Fibroblast of skin of right quadriceps (primary cell): ENCODE data around the gene AOPEP.

Experiments used
- DNase-seq: peaks from one replicate; pipeline ENCODE4 v3.0.0-alpha.2; 2013

AOPEP gene

DNA sequence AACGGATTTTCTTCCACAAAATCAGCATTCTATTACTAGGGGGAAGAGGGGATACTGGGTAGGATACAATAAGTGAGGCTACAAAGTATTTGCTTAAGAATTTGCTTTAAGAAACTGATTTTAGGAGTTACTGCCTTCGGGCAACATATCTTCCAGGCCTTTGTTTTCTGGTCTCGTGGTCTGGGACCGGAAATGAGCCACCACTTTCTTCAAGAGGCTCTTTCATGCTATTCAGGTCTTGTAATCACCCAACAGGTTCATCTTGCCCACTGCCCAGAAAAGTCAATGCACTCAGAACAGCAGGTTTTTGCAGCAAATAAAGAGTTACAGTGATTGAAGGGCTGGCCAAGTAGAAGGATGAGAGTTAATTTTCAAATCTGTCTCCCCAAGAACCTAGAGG, 6.6 kb upstream of the AOPEP start:
- DNase-seq, result no peak

DNA sequence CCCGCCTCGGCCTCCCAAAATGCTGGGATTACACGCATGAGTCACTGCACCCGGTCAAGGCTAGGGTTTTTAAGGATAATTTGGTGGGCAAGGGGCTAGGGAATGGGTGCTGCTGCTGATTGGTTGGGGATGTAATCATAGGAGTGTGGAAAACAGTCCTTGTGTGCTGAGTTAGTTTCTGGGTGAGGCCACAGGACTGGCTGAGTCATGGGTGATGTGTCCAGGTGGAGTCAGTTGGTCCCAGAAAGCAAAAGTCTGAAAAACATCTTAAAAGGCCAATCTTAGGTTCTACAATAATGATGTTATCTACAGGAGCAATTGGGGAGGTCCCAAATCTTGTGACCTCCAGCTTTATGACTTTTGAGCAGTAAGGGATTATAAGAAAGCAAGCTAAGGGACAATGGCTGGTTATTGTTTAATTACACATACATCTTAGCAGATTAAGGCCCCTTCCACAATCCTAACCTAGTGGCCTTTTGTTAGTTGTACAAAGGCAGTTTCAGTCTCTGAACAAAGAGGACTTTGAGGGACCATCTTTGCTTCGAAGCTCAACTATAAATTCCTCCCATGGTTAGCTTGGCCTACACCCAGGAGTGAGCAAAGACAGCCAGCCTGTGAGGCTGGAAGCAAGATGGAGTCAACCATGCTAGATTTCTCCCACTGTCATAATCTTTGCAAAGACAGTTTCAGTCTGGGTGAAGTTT, 5.5 kb upstream of the AOPEP start:
- no peak for DNase-seq

DNA sequence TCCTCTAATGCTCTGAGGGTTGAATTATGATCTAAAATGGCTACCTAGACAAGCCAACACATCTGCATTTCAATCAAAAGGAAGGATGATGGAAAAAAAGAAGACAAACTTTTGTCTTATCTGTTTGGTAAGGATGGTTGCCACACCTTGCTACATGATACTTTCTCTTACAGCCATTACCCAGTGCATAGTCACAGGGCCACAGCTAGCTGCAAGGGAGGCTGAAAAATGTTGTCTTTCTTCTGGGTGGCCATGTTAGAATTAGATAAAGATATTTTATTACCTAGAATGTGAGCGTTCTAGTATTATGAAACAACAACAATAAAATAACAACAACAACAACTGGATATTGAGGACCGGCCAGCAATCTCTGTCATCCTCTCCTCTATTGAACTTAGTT, 4.7 kb upstream of the AOPEP start:
- DNase-seq, result no peak

DNA sequence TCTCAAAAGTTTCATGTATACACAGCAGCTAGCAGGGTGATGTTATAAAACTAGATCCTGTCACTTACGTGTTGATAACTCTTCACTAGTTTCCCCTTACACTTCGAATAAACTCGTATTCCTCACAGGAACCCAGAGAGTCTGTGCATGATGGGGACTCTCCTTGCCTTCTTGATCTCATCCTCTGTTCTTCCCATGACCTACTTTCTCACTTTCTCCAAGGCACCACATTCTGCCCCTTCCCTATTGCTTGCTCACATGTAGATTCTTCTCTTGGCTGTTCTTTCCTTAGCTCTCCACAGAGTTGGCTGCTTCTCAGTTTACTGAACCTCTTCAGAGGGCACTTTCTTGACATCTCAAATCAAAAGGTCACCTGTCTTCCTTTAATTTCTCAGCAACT, 1.2 kb upstream of the AOPEP start:
- DNase-seq, result no peak

DNA sequence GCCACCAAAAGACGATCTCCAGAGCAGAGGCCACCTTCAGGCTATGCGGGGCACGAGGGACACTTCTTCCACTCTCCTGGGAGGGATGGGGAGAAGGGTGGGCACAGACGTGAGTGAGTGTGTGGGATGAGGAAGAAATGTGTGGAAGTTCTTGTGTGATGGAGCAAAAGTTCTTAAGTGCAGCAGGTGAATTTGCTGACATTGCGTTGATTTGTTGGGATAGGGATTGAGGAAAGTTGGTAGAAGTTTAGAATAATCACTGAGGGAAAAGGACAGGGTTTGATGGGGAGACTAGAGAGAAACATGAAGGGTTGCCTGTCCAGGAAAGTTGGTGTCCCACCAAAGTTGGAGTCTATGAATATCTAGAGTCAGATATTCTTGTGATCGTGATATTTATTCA, 2.2 kb downstream of the AOPEP start:
- DNase-seq, result no peak

DNA sequence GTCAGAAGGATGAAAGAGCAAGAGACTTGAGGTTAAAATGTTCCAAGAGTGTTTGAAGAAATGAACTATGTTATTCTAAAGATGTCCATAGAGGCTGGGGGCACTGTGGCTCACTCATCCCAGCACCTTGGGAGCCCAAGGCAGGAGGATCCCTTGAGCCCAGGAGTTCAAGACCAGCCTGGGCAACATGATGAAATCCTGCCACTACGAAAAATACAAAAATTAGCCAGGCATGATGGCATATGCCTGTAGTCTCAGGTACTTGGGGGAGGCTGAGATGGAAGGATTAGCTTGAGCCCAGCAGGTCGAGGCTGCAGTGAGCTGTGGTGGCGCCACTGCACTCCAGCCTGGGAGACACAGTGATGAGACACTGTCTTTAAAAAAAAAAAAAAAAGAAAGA, 2.7 kb downstream of the AOPEP start:
- no peak for DNase-seq

DNA sequence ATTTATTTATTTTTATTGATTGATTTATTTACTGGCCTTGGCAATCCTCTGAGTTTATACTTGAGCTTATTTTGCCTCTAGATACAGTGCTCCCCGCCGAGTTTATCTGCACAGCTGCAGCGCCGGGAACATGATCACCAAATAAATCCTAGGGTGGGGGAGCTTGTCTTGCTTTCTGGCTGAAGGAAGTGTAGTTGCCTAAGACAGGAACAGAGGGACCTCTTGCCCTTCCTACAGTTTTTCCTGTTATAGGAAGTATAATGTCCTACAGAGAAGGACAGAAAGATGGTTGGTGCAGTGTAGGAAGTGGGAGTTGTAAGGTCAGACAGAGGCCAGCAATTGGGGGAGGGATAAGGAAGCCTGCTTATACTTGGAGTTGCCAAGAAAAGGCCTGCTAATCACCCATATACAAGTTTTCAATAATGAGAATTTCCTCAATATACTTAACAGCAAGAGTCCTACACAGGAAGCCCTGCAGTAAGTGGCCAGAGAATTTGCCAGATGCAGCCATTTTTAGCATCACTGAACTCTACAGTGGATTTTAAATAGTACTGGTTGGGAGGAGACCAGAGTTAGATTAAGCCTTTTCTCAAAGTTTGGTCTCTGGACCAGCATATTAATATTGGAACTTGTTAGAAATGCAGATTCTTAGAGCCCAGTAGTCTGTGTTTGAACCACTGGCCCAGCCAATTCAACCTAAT, 7.7 kb downstream of the AOPEP start:
- DNase-seq, result no peak

DNA sequence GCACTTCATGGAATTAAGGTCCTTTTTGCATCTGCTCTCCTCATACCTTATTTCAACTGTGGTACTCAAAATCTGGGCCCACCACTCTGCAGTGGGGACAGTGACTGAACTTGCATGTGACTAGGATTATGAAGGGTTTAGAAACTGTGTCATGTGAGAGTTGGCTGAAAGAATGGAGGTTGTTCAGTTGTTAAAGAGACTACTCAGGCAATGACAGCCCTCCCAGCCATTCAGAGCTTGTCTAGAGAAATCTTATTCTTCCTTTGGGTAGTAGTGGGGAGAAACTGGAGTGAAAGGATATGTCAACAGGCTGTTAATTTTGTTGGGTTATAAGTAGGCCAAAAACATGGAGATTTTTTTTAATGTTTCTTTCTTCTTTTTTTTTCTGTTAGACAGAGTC, 10.3 kb downstream of the AOPEP start:
- no peak for DNase-seq

DNA sequence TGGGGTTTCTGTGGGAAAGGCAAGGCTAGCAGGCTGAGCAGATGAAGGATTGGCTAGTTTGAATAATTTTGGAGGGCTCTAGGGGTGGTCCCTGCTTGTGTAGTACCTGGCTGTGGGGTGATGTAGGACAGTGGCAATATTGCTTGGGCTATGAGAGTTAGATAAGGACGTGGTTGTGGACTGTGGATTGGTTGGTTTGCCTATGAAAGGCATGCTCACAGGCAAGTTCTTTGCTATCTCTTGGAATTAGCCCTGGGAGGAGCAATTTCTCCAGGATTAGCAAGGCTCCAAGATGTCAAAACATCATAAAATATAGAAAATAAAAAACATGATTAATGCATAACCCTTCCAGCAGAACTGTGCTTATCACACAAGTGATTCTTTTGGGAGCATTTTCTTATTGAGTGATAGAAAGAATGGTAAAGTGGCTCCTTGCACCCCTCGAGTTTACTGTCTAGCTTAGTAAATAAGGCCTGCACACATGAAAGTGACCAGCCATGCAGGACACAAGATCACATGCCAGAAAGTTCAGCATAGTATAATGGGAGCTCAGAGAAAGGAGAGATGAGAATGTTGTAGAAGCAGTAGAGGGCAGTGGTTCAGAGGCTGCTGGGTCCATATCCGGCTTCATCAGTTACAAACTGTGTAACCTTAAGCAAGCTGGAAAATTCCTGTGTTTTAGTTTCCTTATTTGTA, 13.8 kb downstream of the AOPEP start:
- DNase-seq, result no peak

DNA sequence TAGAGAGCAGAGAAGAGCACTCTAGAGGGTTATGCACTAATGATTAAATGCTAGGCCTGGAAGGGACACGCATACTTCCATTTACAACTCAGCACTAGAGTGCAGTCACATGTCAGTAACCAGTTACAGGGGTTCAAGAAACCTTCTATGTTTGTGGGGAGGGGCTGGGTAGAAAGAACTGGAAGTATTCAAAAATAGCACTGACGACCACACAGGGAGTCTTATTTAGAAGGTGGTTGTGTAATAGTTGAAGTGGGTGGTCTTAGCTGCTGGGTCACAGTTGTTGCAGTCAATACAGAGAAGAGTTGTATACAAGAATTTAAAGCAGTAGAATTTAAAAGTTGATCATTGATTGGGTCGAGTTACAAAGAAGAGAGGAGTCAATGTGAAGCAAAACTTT, 15.4 kb downstream of the AOPEP start:
- DNase-seq, result peak; percentile 35

DNA sequence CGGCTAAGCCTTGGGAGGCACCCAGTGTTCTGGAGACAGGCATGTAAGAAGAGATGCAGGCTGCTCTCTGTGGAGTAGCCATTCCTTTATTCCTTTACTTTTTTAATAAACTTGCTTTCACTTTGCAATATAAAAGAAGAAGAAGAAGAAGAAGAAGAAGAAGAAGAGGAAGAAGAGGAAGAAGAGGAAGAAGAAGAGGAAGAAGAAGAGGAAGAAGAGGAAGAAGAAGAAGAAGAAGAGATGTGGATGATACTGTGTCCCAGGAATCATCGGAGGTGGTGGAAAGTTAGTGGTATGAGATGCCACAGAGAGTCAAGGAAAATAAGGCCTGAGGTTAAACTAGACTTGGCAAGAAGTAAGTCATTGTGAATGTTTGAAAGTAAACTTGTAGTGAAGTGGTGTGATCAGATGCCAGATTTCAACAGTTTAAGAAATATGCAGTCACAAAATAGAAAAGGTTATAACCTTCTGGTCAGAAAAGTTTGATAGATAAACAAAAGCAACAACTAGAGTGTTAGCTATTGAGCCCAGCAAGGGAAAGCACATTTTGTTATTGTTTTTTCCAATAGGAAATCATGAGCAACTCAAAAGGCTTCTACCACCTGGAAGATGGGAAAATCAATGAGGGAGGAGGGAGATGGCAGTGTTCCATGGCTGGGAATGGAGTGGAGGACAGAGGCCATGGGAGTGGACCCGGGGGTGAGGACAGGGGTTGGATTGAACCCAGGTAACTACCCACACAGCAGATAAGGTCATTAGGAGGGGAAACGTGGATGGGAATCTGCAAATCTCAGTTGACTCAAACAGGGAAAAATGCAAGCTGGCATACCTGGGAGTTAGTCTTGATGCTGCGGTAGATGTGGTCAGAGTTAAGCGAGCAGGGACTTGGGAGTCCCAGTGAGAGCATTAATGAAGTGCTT, 16.8 kb downstream of the AOPEP start:
- no peak for DNase-seq

DNA sequence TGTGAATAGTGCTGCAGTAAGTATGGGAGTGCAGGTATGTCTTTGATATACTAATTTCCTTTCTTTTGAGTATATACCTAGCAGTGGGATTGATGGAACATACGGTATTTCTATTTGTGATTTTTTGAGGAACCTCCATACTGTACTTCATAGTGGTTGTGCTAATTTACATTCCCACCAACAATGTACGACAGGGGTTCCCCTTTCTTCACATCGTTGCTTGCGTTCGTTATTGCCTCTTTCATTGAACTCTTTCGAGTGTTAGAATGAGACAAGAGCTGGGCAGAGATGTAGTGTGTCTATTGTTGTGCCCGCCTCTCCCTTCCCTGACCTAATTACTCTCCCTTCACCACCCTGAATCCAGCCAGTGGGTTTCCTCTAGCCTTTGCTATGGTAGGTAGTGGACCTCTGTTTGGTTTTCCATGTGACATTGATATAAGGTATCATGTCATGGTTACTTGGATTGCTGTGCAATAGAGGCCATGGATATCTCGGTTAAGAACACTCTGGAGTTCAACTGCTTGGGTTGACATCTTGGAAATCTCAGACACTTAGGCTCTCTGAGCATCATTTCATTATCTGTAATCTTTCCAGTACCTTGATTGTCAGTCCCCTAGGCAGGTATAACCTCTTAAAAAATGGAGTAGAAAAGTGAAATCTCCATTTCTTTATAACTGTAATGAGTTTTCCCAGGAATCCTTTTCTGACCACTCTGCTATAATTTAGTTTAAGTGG, 19.5 kb downstream of the AOPEP start:
- DNase-seq, result no peak

DNA sequence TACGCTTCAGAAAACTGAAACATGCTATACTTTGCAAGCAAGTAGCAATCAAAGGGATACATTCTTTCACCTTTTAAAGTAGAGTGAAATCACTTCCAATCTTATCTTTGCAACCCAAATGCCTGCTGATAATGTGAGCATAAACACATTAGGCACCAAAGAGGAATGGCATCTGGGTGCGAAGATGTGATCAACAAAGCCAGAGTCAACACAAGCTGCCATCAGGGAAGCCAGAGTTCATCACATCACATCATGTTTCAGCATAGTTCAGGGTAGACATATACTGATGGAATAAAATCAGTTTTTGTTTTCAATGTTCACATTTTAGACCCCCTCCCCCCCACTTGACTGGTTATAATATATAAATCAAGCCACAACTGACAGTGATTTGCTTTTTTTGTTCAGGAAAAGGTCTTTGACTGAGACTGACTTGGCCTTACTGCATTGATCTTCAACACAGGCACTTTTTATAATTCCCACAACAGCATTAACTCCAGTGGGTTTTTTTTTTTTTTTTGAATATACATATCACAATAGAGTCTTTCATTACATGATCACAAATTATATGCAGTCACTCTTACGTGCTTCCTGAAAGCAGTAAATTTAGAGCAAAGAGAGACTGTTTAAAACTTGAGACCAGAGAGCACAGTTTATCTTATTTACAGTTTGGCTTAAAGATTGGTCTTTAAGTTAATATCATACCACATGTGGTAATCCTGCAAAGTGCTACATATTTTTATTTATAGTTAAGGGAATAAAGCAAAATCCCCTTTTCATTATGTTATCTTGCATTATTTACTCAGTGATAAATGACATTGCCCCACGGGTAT, 20.3 kb downstream of the AOPEP start:
- no peak for DNase-seq

DNA sequence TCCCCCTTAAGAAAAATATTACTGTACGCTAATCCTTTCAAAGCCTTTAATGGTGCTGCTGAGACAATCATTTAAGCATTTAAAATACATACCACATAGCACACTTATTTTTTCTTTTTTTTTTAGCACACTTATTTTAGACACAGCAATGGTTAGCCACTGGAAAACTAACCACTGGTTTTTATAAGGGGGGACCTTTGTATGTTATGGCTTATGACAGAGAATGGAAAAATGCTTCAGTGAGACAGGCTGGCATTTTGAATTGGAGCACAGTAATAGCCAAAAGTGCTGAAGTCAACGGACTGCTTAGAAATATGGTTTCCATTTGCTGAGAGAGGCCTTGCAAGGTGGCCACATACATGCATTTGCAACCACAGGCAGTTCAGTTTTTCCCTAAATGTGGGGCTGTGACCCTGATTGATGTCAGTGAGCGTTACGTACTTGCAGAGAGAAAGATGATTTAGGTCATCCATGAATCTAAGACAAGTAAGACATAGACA, 28.5 kb downstream of the AOPEP start:
- peak; percentile 33 for DNase-seq

DNA sequence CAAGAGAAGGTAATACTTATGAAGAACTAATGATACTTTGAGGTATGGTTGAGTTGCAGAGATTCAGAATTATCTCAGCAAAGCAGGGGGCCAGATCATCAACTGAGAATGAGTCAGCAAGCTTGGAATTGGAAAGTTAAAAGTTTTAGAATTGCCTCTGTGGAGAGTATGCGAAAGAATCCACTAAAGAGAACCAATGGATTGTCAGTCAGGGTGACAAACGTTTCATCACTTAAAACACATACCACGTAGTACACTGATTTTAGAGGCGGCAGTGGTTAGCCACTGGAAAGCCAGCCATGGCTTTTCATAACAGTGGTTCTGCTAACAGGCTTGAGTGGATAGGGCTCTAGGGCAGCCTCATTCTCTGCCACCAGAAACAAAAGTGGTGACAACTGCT, 30.7 kb downstream of the AOPEP start:
- peak; percentile 85 for DNase-seq

DNA sequence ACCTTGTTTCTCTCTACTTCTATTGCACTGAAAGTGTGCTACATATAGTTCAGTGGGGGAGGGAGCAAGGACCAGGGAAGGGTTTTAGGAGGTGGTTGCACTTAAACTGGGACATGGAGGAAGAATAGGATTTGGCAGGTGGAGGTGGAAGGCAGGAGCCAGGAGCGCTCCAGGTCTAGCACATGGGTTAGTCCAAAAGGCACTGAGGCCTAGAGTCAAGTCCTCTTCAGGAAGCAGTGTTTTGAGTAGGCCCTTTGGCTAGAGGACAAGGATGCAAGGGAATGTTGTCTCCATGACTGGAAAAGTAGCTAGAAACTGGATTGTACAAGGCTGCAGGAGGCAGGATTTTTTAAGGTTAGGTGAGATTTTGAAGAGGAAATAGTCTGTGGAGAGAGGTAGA, 31.5 kb downstream of the AOPEP start:
- DNase-seq, result no peak

DNA sequence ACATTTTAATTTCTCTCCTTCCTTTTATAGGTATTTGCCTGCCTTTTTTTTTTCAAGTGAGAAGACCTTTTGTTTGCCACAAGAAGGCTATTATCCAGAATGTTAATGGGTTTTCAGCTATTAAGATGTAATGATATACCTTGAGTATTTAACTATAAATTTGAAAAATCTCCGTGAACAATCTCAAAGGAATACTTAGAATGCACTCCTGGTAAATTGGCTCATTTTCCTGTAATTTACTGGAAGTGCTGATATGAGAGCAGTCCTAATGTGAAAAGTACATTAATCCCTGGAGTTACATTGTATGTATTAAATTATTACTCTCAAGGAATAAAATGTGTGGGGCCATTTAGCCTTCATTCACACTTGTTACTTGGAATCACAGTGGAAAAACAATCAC, 32.4 kb downstream of the AOPEP start:
- no peak for DNase-seq

DNA sequence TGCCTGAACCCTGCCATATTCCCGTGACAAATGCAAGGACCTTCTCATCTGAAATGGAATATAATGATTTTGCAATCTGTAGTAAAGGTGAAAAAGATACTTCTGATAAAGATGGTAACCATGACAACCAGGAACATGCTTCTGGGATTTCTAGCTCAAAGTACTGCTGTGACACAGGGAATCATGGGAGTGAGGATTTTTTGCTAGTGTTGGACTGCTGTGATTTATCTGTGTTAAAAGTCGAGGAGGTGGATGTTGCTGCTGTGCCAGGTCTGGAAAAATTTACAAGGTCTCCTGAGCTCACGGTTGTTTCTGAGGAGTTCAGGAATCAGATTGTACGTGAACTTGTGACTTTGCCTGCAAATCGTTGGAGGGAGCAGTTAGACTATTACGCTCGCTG, 33.5 kb downstream of the AOPEP start:
- no peak for DNase-seq

DNA sequence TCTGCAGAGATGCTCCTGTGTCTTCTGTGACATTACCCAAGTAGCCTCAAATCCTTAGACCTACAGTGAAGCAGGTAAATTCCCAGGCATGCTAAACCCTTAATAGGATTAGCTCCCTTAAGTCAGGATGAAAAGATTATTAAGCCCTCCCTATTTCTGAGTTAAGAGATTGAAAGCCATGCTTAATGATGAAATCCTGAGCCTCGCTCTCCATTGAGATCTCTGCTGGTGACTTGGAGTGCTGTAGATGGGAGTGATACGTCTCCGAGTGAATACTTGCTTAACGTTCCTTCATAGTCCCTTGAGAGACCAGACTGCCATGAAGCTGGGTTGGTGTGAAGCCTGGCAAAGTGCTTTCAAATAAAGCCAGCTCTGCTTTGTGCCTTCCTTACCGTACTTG, 34.2 kb downstream of the AOPEP start:
- DNase-seq, result no peak

DNA sequence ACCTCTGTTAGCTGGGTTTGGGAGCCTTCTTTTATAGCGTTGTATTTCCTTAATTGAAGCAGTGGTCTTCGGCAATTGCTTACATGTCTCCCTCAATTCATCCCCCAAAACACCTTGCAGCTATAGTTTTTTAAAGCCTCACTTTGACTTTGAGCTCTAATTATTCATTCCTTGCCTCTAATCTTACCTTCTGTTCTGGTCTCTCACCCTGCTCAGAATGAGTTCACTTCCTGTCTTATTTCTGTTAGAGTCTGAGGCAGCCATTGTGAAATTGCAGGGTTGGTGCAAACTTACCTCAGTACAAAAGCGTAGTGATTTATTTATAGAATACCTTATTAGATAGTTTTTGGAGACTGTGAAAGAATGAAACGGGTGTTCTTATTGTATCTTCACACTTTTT, 35.0 kb downstream of the AOPEP start:
- no peak for DNase-seq

DNA sequence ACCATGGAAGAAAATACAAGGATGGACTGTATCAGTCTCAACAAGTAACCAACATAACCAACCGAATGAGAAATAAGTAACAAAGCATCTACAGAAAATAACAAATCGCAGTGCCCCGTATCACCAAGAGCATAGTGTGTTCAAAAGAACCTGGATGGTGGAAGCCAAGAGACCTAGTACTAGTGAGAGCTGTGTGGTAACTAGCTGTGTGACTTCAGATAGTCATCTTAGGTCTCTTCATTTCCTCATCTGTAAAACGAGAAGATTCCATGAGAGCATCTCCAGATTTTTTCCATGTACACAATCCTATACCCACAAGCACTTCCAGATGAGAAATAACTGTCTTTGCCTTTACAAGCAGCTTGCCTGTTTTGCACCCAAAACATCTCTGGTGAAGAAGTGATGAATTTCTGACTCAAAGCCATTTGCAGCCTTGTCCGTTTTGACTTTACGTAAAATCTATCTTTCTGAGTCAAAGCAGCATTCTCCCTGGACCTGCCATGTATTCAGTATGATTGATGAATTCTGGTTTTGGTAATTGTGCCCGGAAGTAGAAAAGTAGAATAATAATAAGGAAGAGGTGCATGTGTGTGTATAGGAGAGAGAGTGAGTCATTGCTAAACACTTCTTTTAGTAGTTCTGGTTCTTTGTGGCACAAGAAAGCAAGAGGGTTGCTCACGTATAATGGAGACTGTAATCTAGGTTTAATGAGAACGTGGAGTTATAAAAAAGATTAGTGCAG, 41.0 kb downstream of the AOPEP start:
- DNase-seq, result peak; percentile 76
